Activated naive CD8-positive, alpha-beta T cell treated with anti-CD3 and anti-CD28 coated beads, Interleukin-2, amount 50 U/mL, for 16 hours (primary cell): ENCODE data around the gene KSR1.
"Not testable (repeated sequence)": the region's sequence is repeated elsewhere in the genome, so short reads cannot be mapped to it uniquely, and the experiment has no call there.

Experiments
- DNase-seq: peaks from one replicate; pipeline ENCODE4 v3.0.0-alpha.2; 2020; ENCODE audit warnings: low read depth, low spot score

Gene KSR1

DNA sequence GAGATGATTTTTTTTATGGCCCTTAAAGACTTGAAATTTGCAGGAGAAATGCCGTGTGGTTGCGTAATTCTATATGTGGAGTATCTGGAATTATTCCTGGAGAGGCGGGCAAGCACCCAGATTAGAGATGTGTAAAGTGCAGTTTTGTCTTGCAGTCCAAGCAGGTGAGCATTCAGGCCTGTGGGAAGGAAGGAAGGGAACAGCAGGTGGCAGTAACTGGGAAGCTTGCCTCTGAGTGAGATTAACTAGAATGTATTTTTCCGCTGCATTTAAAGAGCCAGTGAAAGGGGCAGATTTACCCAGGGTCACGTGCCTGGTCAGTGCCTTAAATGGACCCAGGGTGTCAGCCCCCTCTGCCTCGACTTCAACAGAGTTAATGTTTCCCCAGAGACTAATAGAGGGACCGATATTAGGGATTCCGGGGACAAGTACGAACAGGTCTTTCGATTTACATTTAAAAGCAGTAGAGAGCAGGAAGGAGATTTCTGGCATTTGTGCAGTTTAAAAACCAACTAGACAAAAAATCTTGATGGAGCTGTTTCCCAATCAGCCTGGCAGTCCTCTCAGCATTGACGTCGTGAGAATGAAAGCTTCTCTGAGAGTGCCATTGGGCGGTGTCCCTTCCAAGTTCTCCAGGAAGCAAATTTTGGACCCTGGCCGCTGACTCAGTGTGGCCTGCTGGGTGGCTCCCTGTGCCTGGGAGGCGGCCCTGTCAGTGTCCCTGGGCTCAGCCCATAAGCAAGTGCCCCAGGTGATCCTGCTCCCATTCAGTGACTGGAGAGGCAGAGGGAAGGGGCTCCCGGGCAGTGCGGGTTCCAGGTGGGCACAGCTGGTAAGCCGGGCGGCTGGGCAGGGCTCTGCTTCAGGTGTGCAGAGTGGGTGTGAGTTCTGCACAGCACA, 38.2 kb downstream of the KSR1 start:
- DNase-seq = no peak

- no peak for DNase-seq
Observed at GRCh38 chr17:27495460-27495859, 39.2 kb downstream of the KSR1 start.

DNA sequence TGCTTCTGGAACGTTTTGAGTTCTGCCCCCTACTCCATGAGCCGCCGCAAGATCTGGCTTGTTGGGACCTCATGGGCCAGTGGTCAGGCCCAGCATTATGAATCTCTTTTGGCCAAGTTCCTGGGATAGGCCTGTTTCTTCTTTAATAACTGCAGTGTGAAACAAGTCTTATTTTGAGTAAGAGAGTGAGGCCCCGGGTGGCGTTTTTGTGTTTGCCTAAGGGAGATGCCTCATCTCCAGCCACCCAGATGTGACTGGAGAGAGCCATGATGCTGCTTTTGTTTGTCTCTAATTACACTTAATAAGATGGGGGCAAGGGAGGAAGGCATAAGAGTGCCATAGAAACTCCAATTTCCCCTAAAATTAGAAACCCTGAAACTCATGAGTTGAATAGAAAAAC, 39.8 kb downstream of the KSR1 start:
- DNase-seq = no peak

GRCh38 chr17:27496437-27496943, 40.2 kb downstream of the KSR1 start:
- DNase-seq = no peak

GRCh38 chr17:27496971-27497370, 40.7 kb downstream of the KSR1 start:
- DNase-seq = no peak

- DNase-seq = no peak
Observed at GRCh38 chr17:27497696-27498095, 41.4 kb downstream of the KSR1 start.

DNA sequence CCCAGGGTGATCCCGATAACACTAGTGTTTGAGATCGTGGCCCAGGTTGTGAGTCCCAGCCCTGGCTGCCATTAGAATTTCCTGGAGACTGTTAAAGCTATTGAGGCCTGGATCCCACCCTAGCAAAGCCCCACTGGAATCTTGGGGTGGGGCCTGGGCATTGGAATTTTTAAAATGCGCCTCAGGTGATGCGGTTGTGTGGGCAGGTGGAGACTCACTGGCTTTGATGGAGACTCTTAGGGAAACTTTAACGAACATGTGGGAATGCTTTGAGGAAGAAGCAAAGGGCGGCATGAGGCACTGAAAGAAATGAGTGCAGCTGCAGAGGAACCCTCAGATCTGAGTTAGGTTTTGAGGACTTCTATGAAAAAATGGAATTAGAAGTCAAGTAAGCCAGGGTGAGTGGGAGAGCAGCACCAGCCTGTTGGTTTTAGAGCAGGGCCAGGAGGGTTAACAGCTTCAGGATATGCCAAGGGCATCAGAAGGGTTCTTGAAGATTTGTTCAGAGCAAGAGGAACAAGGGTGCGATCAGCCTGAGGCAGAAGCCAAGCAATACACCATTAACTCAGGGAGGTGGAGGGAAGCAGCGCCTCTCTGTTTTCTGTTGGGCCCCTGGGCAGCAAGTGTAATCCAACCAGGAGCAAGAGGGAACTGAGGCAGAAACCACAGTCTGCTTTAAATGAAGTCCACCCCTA, 42.5 kb downstream of the KSR1 start:
- DNase-seq = no peak

DNA sequence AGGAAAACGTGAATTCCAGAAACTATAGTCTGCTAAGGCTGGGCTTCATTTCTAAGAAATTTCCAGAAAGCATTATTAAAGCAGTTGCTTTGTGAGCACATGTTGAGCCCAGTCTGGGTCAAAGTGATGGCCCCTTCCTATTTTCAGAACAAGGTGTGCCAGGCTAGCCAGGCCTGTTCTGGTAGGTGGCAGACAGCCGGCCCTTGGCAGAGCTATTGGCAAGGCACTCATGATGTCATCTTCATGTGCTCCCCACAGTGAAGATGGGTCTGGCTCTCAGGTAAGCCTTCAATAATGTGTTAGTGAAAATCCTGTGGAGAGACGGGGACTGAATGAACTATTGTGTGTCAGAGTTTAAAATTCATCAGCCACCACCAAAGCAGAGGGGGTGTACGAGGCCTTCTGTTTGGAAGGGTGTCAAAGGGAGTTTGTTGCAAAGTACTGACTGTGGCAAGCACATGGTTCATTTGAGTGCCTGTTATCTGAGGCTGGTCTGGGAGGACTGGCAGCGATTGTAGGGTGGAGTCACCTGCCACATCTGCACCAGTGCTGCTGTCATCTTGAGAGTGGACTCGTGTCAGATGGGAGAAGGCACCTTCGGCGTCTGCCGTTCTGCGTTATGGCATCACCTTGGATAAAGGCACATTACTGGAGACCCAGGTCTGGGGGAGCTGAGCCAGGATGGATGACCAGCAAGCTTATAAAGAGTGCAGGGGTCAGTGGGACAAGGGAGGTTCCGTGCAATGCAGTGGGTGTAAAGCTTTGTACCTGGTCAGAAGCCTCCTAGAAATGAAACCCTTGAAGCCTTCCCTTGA, 43.4 kb downstream of the KSR1 start:
- DNase-seq = no peak

DNA sequence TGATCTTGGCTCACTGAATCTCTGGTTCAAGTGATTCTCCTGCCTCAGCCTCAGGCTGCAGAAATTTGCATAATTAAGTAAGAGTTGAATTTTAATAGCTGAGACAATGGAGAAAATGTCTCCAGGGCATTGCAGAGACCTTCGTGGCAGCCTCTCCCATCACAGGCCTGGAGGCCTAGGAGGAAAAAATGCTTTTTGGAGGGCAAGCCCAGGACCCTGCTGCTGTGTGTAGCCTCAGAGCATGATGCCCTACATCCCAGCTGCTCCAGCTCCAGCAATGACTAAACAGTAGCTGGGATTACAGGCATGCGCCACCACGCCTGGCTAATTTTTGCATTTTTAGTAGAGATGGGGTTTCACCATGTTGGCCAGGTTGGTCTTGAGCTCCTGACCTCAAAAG, 45.1 kb downstream of the KSR1 start:
- DNase-seq = not testable (repeated sequence)

DNA sequence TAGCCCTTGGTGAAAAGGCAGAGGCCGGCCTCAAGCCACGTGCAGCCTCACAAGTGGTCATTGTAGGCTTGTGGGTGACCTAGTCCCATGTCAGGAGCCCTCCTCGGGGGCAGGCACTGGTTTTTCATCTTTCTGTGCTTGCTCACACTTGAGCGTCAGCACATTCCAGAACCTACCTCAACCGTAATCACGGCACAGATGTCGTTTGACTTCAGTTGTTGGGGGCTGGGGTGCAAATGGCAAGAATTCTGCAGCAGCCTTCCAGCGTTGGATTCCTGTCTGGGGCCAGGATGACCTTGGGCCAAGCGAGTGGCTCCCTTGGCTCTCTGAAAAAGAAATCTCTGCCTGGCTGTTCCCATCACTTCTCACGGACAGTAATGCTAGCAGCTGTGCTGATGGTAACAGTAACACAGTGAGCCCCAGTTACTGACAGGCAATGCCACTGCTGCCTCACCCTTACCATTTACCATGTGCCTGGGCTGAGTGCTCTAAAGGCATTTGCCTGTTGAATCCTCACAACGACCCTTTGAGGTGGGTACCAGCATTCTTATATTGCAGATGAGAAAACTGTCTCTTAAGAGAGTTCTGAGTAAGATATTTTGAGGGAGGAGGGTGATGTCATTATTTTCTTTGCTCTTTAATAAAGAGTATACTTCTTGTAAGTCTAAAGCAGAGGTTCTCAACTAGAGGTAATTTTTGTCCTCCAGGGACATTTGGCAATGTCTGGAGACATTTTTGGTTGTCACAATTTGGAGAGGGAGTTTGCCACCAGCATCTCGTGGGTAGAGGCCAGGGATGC, 46.5 kb downstream of the KSR1 start:
- DNase-seq = no peak

- DNase-seq = no peak
Observed at GRCh38 chr17:27503611-27504010, 47.4 kb downstream of the KSR1 start.

DNA sequence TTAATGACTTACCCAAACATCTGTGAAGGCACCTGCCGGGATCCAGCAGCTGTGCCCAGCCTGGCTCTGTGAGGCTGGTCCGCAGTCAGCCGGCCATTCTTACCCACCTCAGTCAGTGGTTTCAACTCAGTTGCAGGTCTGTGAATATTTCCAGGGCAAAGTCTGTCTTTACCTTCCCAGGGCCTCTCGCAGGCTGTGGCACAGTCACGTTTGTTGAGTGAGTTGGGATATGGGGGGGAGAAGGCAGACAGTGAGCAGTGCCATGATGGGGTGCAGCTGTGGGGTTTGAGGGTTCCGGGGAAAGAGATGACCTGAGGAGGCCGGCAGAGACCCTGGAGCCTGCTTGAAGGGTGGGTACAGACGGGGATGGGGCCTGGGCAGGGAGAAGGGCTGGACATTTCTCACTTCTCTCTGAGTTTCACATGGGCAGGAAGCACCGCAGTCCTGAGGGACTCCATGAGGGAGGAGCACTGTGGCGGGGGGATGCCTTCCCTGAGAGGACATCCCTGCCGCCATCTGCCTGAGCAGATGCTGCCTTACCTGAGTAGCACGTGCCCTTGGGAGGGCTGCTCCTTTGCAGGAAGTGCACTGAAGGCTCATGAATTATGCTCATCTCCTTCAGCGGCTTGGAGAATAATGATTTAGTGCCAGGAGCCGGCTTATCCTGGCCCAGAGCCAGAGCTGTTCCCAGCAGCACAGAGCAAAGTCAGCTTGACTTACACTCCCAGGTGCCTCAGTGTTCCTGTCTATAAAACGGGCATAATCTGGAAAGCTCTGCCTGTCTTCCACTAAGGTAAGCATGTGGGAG, 48.1 kb downstream of the KSR1 start:
- DNase-seq = no peak

GRCh38 chr17:27506348-27507218, 50.3 kb downstream of the KSR1 start:
- DNase-seq = no peak

- DNase-seq = no peak
Observed at GRCh38 chr17:27511168-27511883, 55.1 kb downstream of the KSR1 start.

DNA sequence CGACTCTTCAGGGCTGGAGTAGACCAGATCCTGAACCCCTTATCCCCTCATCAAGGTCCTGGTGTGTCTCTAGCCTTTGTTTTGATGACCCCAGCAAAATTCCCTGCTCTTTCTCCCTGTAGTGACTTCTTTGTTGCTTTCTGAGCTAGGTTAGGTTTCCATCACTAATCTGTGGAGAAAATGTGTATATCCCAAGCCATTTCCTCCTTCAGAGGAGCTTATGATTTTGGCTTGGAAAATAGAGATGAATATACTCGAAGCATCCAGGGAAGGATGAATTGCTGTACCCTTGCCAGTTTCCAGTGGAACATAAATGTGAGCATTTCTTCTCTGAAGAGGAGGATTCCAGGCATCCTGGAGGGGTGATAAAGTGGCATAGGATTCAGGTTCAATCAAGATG, 55.8 kb downstream of the KSR1 start:
- DNase-seq = no peak

GRCh38 chr17:27512511-27513346, 56.5 kb downstream of the KSR1 start:
- DNase-seq = no peak

DNA sequence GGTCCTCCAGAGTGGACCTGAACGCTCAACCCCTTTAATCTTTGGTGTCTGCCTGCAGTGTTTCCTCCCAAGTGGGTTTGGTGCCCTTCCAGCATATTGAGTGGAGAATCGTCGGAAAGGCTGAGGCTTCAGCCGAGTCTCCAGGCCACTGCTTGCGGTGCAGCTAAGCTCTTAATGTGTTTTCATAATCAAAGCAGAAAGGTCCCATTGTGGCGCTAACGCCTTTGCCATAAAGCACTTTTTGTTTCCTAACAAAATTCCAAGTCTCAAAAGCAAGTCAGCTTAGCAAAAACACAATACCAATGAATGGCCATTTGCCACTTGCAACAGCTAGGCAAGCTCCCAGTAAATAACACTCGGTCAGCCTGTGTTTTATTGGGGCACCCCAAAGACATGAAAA, 57.6 kb downstream of the KSR1 start:
- no peak for DNase-seq
